ENCODE data around the gene DTD2. TPM values are rescaled to one million over a fixed set of nuclear protein-coding genes. Genes with fewer than 3 reads are reported as not detected.

DTD2 gene
- total RNA-seq, 2 donors from 2014 or later = 12.7 to 14.9 TPM

GRCh38 chr14:31445703-31446102 lies 11.6 kb downstream of the DTD2 start:
- WGBS, 2 experiments (ENCODE audit: insufficient coverage in 1 of 2, insufficient read length in 1 of 2) = 88 to 100% methylated on average over 1 of the region's 1 CpG
- no peak for DNase-seq
- no peak overlapping the region for H3K4me3 ChIP-seq (ENCODE audit: low read length)
- no peaks in the 10 kb centered on the region for H3K9me3 ChIP-seq (ENCODE audit: control insufficient read depth, low read length)
- H3K27ac ChIP-seq (ENCODE audit: low read depth, low read length) = no peak overlapping the region
- Mint-ChIP-seq H3K36me3 (ENCODE audit: low read depth) (peaks cover 19% of the 10 kb centered on the region), H3K27me3 (ENCODE audit: insufficient read depth) (no peaks in the 10 kb centered on the region), H3K4me3 (no peak overlapping the region), H3K27ac (no peak overlapping the region), H3K4me1 (no peaks in the 10 kb centered on the region), H3K9me3 (no peaks in the 10 kb centered on the region)
- no peaks in the 10 kb centered on the region for H3K27me3 ChIP-seq (ENCODE audit: control insufficient read depth, insufficient read depth, low read length, poor library complexity, severe bottlenecking)
- H3K4me1 ChIP-seq (ENCODE audit: control insufficient read depth, insufficient read depth, low read length) = no peaks in the 10 kb centered on the region
- no peak for TF ChIP-seq CTCF (conservative IDR thresholded peaks at IDR 0.05)
- H3K36me3 ChIP-seq (ENCODE audit: control insufficient read depth, insufficient read depth, low read length) = peaks cover 32% of the 10 kb centered on the region
- H3K9ac ChIP-seq (ENCODE audit: extremely low read depth, low read length, poor library complexity, severe bottlenecking) = no peak overlapping the region

GRCh38 chr14:31442284-31442683 lies 15.0 kb downstream of the DTD2 start:
- H3K27ac ChIP-seq (ENCODE audit: low read depth, low read length) = no peak overlapping the region

GRCh38 chr14:31441273-31442111 lies 15.8 kb downstream of the DTD2 start:
- no peak overlapping the region for H3K27ac ChIP-seq (ENCODE audit: low read depth, low read length)
- no peak overlapping the region for H3K9ac ChIP-seq (ENCODE audit: extremely low read depth, low read length, poor library complexity, severe bottlenecking)
- H3K27me3 ChIP-seq (ENCODE audit: control insufficient read depth, insufficient read depth, low read length, poor library complexity, severe bottlenecking) = no peaks in the 10 kb centered on the region
- no peak for TF ChIP-seq CTCF (conservative IDR thresholded peaks at IDR 0.05)
- WGBS, 2 experiments (ENCODE audit: insufficient coverage in 1 of 2, insufficient read length in 1 of 2) = 87% methylated on average over 6 to 7 of the region's 7 CpGs
- no peaks in the 10 kb centered on the region for H3K4me1 ChIP-seq (ENCODE audit: control insufficient read depth, insufficient read depth, low read length)
- H3K9me3 ChIP-seq (ENCODE audit: control insufficient read depth, low read length) = peaks cover 10% of the 10 kb centered on the region
- DNase-seq = no peak
- H3K36me3 ChIP-seq (ENCODE audit: control insufficient read depth, insufficient read depth, low read length) = peaks cover 2% of the 10 kb centered on the region
- Mint-ChIP-seq H3K36me3 (ENCODE audit: low read depth) (peaks cover 19% of the 10 kb centered on the region), H3K27ac (no peak overlapping the region), H3K9me3 (peaks cover 14% of the 10 kb centered on the region), H3K4me1 (no peaks in the 10 kb centered on the region), H3K27me3 (ENCODE audit: insufficient read depth) (no peaks in the 10 kb centered on the region), H3K4me3 (no peak overlapping the region)
- no peak overlapping the region for H3K4me3 ChIP-seq (ENCODE audit: low read length)

More at GRCh38 chr14:31442284-31442683, 15.0 kb downstream of the DTD2 start:
- H3K4me1 ChIP-seq (ENCODE audit: control insufficient read depth, insufficient read depth, low read length) = no peaks in the 10 kb centered on the region
- 94 to 95% methylated on average over 3 to 6 of the region's 6 CpGs for WGBS, 2 experiments (ENCODE audit: insufficient coverage in 1 of 2, insufficient read length in 1 of 2)
- no peak overlapping the region for H3K9ac ChIP-seq (ENCODE audit: extremely low read depth, low read length, poor library complexity, severe bottlenecking)
- Mint-ChIP-seq H3K27ac (no peak overlapping the region), H3K36me3 (ENCODE audit: low read depth) (peaks cover 18% of the 10 kb centered on the region), H3K9me3 (peaks cover 13% of the 10 kb centered on the region), H3K4me1 (no peaks in the 10 kb centered on the region), H3K27me3 (ENCODE audit: insufficient read depth) (no peaks in the 10 kb centered on the region), H3K4me3 (no peak overlapping the region)
- TF ChIP-seq CTCF (conservative IDR thresholded peaks at IDR 0.05) = no peak
- peaks cover 6% of the 10 kb centered on the region for H3K36me3 ChIP-seq (ENCODE audit: control insufficient read depth, insufficient read depth, low read length)
- DNase-seq = no peak
- no peak overlapping the region for H3K4me3 ChIP-seq (ENCODE audit: low read length)
- no peaks in the 10 kb centered on the region for H3K27me3 ChIP-seq (ENCODE audit: control insufficient read depth, insufficient read depth, low read length, poor library complexity, severe bottlenecking)
- peaks cover 10% of the 10 kb centered on the region for H3K9me3 ChIP-seq (ENCODE audit: control insufficient read depth, low read length)
